ENCODE results near the gene FYB1. TPM values are rescaled to one million over a fixed set of nuclear protein-coding genes. Genes with fewer than 3 reads are reported as not detected.

The FYB1 gene
- polyA plus RNA-seq, 2 donors, result 0.86 to 1.4 TPM

DNA sequence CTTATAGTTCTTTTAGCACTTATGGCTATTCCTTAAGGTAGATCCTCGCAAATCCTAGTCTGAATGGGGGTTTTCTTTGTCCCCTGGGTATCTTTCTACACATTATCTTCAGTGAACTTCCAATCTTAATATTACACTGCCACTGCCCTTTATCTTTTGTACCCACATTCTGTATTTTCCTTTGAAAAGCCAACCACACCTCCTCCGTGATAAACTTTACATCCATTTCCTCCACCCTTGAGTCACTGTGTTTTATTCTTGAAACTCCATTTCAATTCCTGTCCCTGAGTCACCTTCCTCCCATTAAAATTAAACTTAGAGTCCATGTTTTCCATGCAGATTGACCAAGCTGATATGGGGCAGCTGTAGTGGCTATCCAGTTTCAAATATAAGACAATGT, 102.0 kb downstream of the FYB1 start:
- no peak overlapping the region for H3K4me3 ChIP-seq (ENCODE audit: low read depth in 1 of 2, low read length in 2 of 2)
- WGBS, 2 donors, result 66 to 77% methylated on average over 2 of the region's 2 CpGs
- no peaks in the 10 kb centered on the region for H3K27me3 ChIP-seq (ENCODE audit: control insufficient read depth in 1 of 2, insufficient read depth in 2 of 2, low read length in 2 of 2)

DNA sequence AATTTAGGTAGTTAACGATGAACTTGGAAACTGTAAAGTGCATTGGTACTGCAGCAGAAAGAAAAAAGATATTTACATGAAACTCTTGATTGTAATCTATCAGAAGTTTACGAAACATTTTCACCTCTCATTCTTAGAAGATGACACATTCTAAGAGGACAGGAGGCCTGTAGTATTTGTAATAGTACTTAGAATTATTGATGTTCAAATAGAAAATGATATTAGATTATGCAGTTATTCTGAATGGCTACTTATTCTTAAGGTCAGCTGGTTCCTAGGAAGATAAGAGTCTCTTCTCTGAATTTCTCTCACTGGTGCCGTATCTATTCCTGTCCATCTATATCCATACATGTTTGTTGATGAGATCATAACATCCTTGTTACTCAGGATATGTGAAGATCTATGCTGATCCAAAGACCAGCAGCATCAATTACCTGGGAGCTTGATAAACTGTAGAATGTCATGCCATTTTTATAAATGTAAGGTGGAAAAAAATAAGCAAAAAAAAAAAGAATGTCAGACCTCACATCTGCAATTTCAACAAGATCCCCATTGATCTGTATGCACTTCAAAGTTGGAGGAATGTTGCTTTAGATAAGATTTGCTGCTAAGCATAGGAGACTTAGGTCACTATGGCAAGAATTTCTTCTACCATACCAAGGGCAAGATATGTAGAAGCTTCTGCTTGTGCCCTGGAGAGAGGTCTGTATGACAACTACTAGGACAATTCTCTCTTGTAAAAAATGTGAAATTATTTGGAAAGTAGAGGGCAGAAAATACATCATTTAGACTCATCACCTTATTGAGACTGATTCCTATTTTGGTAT, 102.8 kb downstream of the FYB1 start:
- H3K9me3 ChIP-seq (ENCODE audit: control insufficient read depth in 2 of 2, insufficient read depth in 1 of 2, low read depth in 1 of 2, low read length in 1 of 2), result no peaks in the 10 kb centered on the region
- 87 to 90% methylated on average over 3 of the region's 3 CpGs for WGBS, 2 donors
- no peaks in the 10 kb centered on the region for H3K36me3 ChIP-seq (ENCODE audit: control insufficient read depth in 2 of 2, insufficient read depth in 2 of 2, low read length in 1 of 2)

More for the DNA sequence above, 102.0 kb downstream of the FYB1 start:
- Histone ChIP-seq H3K36me3 (ENCODE audit: control insufficient read depth in 2 of 2, insufficient read depth in 2 of 2, low read length in 1 of 2) (no peaks in the 10 kb centered on the region), H3K4me1 (ENCODE audit: control insufficient read depth in 2 of 2, insufficient read depth in 2 of 2, low read length in 1 of 2) (no peaks in the 10 kb centered on the region), H3K9me3 (ENCODE audit: control insufficient read depth in 2 of 2, insufficient read depth in 1 of 2, low read depth in 1 of 2, low read length in 1 of 2) (no peaks in the 10 kb centered on the region), H3K27ac (ENCODE audit: low read depth in 2 of 2, low read length in 1 of 2) (no peak overlapping the region)

DNA sequence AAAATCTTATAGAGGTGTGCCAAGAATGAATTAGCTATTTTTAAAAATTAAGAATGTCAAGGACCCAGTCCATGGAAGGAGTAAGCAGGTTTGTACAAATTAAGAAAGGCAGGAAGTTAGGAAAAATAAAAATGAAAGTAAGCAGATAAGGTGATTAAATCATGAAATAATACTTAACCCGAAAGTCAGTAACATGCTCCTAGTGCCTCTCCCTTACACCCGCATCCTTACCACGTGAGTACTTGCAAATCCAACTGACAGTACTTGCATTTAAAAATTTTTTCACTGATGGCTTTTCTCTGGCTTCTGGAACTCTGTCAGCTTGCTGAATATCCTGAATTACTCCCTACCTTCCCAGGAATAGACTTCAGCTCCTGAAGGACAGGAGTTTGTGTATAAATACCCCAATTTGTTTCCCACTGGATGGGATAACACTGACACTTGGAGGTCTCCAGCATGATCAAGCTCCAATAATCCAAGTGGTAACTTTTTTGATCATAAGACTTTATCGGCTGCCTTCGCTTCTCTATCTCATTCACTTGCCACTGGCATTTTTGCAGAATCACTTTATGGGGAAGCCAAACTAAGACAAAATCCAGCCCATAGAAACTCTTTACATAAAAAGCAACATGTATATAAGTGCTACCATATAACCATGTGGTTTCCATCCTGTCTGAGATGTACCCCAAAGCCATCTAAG, 103.6 kb downstream of the FYB1 start:
- WGBS, 2 donors, result 70 to 78% methylated on average over 5 of the region's 5 CpGs
- no peaks in the 10 kb centered on the region for H3K9me3 ChIP-seq (ENCODE audit: control insufficient read depth in 2 of 2, insufficient read depth in 1 of 2, low read depth in 1 of 2, low read length in 1 of 2)
- no peaks in the 10 kb centered on the region for H3K4me1 ChIP-seq (ENCODE audit: control insufficient read depth in 2 of 2, insufficient read depth in 2 of 2, low read length in 1 of 2)
- no peak overlapping the region for H3K27ac ChIP-seq (ENCODE audit: low read depth in 2 of 2, low read length in 1 of 2)
- no peaks in the 10 kb centered on the region for H3K27me3 ChIP-seq (ENCODE audit: control insufficient read depth in 1 of 2, insufficient read depth in 2 of 2, low read length in 2 of 2)
- no peaks in the 10 kb centered on the region for H3K36me3 ChIP-seq (ENCODE audit: control insufficient read depth in 2 of 2, insufficient read depth in 2 of 2, low read length in 1 of 2)
- no peak overlapping the region for H3K4me3 ChIP-seq (ENCODE audit: low read depth in 1 of 2, low read length in 2 of 2)

More for the DNA sequence above, 102.8 kb downstream of the FYB1 start:
- no peaks in the 10 kb centered on the region for H3K27me3 ChIP-seq (ENCODE audit: control insufficient read depth in 1 of 2, insufficient read depth in 2 of 2, low read length in 2 of 2)
- no peak overlapping the region for H3K27ac ChIP-seq (ENCODE audit: low read depth in 2 of 2, low read length in 1 of 2)
- no peaks in the 10 kb centered on the region for H3K4me1 ChIP-seq (ENCODE audit: control insufficient read depth in 2 of 2, insufficient read depth in 2 of 2, low read length in 1 of 2)
- no peak overlapping the region for H3K4me3 ChIP-seq (ENCODE audit: low read depth in 1 of 2, low read length in 2 of 2)

GRCh38 chr5:39114155-39114554, 105.2 kb downstream of the FYB1 start:
- no peaks in the 10 kb centered on the region for H3K36me3 ChIP-seq (ENCODE audit: control insufficient read depth in 2 of 2, insufficient read depth in 2 of 2, low read length in 1 of 2)
- no peak overlapping the region for H3K4me3 ChIP-seq (ENCODE audit: low read depth in 1 of 2, low read length in 2 of 2)
- H3K27me3 ChIP-seq (ENCODE audit: control insufficient read depth in 1 of 2, insufficient read depth in 2 of 2, low read length in 2 of 2), result no peaks in the 10 kb centered on the region
- H3K4me1 ChIP-seq (ENCODE audit: control insufficient read depth in 2 of 2, insufficient read depth in 2 of 2, low read length in 1 of 2), result no peaks in the 10 kb centered on the region
- no peaks in the 10 kb centered on the region for H3K9me3 ChIP-seq (ENCODE audit: control insufficient read depth in 2 of 2, insufficient read depth in 1 of 2, low read depth in 1 of 2, low read length in 1 of 2)
- no peak overlapping the region for H3K27ac ChIP-seq (ENCODE audit: low read depth in 2 of 2, low read length in 1 of 2)
- WGBS, 2 donors, result 87 to 90% methylated on average over 4 of the region's 4 CpGs

- 79 to 82% methylated on average over 4 of the region's 4 CpGs for WGBS, 2 donors
- Histone ChIP-seq H3K36me3 (ENCODE audit: control insufficient read depth in 2 of 2, insufficient read depth in 2 of 2, low read length in 1 of 2) (no peaks in the 10 kb centered on the region), H3K27ac (ENCODE audit: low read depth in 2 of 2, low read length in 1 of 2) (no peak overlapping the region), H3K4me3 (ENCODE audit: low read depth in 1 of 2, low read length in 2 of 2) (no peak overlapping the region), H3K9me3 (ENCODE audit: control insufficient read depth in 2 of 2, insufficient read depth in 1 of 2, low read depth in 1 of 2, low read length in 1 of 2) (no peaks in the 10 kb centered on the region), H3K27me3 (ENCODE audit: control insufficient read depth in 1 of 2, insufficient read depth in 2 of 2, low read length in 2 of 2) (no peaks in the 10 kb centered on the region), H3K4me1 (ENCODE audit: control insufficient read depth in 2 of 2, insufficient read depth in 2 of 2, low read length in 1 of 2) (no peaks in the 10 kb centered on the region)
Observed at GRCh38 chr5:39113354-39113953, 105.9 kb downstream of the FYB1 start.

GRCh38 chr5:39109606-39110005, 109.8 kb downstream of the FYB1 start:
- Histone ChIP-seq H3K9me3 (ENCODE audit: control insufficient read depth in 2 of 2, insufficient read depth in 1 of 2, low read depth in 1 of 2, low read length in 1 of 2) (no peaks in the 10 kb centered on the region), H3K4me1 (ENCODE audit: control insufficient read depth in 2 of 2, insufficient read depth in 2 of 2, low read length in 1 of 2) (no peaks in the 10 kb centered on the region), H3K36me3 (ENCODE audit: control insufficient read depth in 2 of 2, insufficient read depth in 2 of 2, low read length in 1 of 2) (no peaks in the 10 kb centered on the region), H3K27ac (ENCODE audit: low read depth in 2 of 2, low read length in 1 of 2) (no peak overlapping the region), H3K27me3 (ENCODE audit: control insufficient read depth in 1 of 2, insufficient read depth in 2 of 2, low read length in 2 of 2) (no peaks in the 10 kb centered on the region), H3K4me3 (ENCODE audit: low read depth in 1 of 2, low read length in 2 of 2) (no peak overlapping the region)
- 76 to 78% methylated on average over 2 of the region's 2 CpGs for WGBS, 2 donors

DNA sequence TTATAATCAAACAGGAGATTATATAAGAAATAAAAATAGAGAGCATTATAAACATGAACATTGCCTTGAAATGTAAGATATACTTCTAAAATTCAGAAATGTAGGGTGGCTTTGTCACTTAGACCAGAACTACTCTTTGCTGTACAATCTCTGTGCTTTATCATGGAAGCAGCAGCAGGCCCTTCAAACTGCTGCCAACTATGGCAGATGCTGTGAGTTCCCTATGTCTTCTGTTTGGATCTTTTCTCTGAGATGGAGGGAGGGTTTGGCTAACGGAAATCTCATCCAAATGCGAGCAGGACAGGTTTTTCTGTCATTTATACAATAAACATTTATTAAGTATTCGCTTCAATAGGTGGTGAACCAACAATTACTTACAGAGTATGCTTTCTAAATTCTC, 110.4 kb downstream of the FYB1 start:
- Histone ChIP-seq H3K27me3 (ENCODE audit: control insufficient read depth in 1 of 2, insufficient read depth in 2 of 2, low read length in 2 of 2) (no peaks in the 10 kb centered on the region), H3K27ac (ENCODE audit: low read depth in 2 of 2, low read length in 1 of 2) (no peak overlapping the region), H3K36me3 (ENCODE audit: control insufficient read depth in 2 of 2, insufficient read depth in 2 of 2, low read length in 1 of 2) (no peaks in the 10 kb centered on the region), H3K4me1 (ENCODE audit: control insufficient read depth in 2 of 2, insufficient read depth in 2 of 2, low read length in 1 of 2) (no peaks in the 10 kb centered on the region), H3K4me3 (ENCODE audit: low read depth in 1 of 2, low read length in 2 of 2) (no peak overlapping the region), H3K9me3 (ENCODE audit: control insufficient read depth in 2 of 2, insufficient read depth in 1 of 2, low read depth in 1 of 2, low read length in 1 of 2) (no peaks in the 10 kb centered on the region)
- WGBS, 2 donors, result 73 to 76% methylated on average over 3 of the region's 3 CpGs

DNA sequence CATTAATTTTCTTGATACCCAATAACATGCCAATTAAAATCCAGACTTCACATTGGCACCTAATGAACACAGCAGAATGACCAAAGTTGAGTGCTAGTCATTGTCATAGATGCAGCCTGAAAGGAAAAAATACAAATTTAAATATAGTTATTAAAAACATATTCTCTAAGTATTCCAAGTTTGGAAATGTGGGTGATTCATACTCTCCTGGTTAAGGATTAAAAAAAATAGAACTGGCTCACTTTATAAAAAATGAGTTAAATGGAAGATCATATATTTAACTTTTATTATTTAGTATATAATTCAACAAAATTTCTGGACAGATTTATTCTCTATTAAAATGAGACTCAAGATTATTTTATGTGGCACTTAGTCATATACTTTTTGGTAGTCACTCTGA, 112.0 kb downstream of the FYB1 start:
- H3K27ac ChIP-seq (ENCODE audit: low read depth in 2 of 2, low read length in 1 of 2), result no peak overlapping the region
- no peaks in the 10 kb centered on the region for H3K36me3 ChIP-seq (ENCODE audit: control insufficient read depth in 2 of 2, insufficient read depth in 2 of 2, low read length in 1 of 2)
- H3K27me3 ChIP-seq (ENCODE audit: control insufficient read depth in 1 of 2, insufficient read depth in 2 of 2, low read length in 2 of 2), result no peaks in the 10 kb centered on the region
- H3K4me1 ChIP-seq (ENCODE audit: control insufficient read depth in 2 of 2, insufficient read depth in 2 of 2, low read length in 1 of 2), result no peaks in the 10 kb centered on the region
- H3K4me3 ChIP-seq (ENCODE audit: low read depth in 1 of 2, low read length in 2 of 2), result no peak overlapping the region
- no peaks in the 10 kb centered on the region for H3K9me3 ChIP-seq (ENCODE audit: control insufficient read depth in 2 of 2, insufficient read depth in 1 of 2, low read depth in 1 of 2, low read length in 1 of 2)

- no peaks in the 10 kb centered on the region for H3K36me3 ChIP-seq (ENCODE audit: control insufficient read depth in 2 of 2, insufficient read depth in 2 of 2, low read length in 1 of 2)
- no peaks in the 10 kb centered on the region for H3K4me1 ChIP-seq (ENCODE audit: control insufficient read depth in 2 of 2, insufficient read depth in 2 of 2, low read length in 1 of 2)
- no peak overlapping the region for H3K27ac ChIP-seq (ENCODE audit: low read depth in 2 of 2, low read length in 1 of 2)
- no peak overlapping the region for H3K4me3 ChIP-seq (ENCODE audit: low read depth in 1 of 2, low read length in 2 of 2)
- WGBS, 2 donors, result 61 to 67% methylated on average over 1 of the region's 1 CpG
- no peaks in the 10 kb centered on the region for H3K9me3 ChIP-seq (ENCODE audit: control insufficient read depth in 2 of 2, insufficient read depth in 1 of 2, low read depth in 1 of 2, low read length in 1 of 2)
- no peaks in the 10 kb centered on the region for H3K27me3 ChIP-seq (ENCODE audit: control insufficient read depth in 1 of 2, insufficient read depth in 2 of 2, low read length in 2 of 2)
Observed at GRCh38 chr5:39106322-39106721, 113.0 kb downstream of the FYB1 start.

All from esophagus (tissue), 2 donors.